SK-N-MC (cell line): ENCODE results near the gene WDR70.

ENCODE experiments used
- EZH2 ChIP-seq: fragments of 200-600 bp; sonication (generic); IDR thresholded peaks from one replicate; pipeline ENCODE4 v1.6.1; 2017; ENCODE audit warnings: antibody characterized with exemption
- FOXP2 ChIP-seq: optimal IDR thresholded peaks from 2 replicates; pipeline ENCODE3; 2011; ENCODE audit warnings: mild to moderate bottlenecking, moderate library complexity; ENCODE audit not compliant: insufficient read depth; ENCODE audit errors: extremely low read length, control extremely low read depth
- POLR2AphosphoS5 ChIP-seq: IDR thresholded peaks from 2 replicates; pipeline ENCODE4 v1.6.1; 2012; ENCODE audit warnings: mild to moderate bottlenecking, low read depth, low read length, borderline replicate concordance

- TF ChIP-seq POLR2AphosphoS5 (no peak), EZH2 (no peak), FOXP2 (no peak)
Measured at GRCh38 chr5:37568893-37569292, 189.8 kb downstream of the WDR70 start.
